Erythroblast (primary cell): Measurements from ENCODE around the gene MAP2K1.

Source experiments
- DNase-seq, 2 experiments: peaks; one replicate each; lab custom pipeline; 2025; lab: John Stamatoyannopoulos, UW
- GATA1 ChIP-seq: IDR thresholded peaks from 2 replicates; pipeline ENCODE4 v1.6.1; 2011; ENCODE audit warnings: low read depth, mild to moderate bottlenecking, control low read depth, low read length, moderate library complexity
- POLR2A ChIP-seq: IDR thresholded peaks from 2 replicates; pipeline ENCODE4 v1.6.1; 2011; ENCODE audit warnings: mild to moderate bottlenecking, low read length

MAP2K1 gene

DNA sequence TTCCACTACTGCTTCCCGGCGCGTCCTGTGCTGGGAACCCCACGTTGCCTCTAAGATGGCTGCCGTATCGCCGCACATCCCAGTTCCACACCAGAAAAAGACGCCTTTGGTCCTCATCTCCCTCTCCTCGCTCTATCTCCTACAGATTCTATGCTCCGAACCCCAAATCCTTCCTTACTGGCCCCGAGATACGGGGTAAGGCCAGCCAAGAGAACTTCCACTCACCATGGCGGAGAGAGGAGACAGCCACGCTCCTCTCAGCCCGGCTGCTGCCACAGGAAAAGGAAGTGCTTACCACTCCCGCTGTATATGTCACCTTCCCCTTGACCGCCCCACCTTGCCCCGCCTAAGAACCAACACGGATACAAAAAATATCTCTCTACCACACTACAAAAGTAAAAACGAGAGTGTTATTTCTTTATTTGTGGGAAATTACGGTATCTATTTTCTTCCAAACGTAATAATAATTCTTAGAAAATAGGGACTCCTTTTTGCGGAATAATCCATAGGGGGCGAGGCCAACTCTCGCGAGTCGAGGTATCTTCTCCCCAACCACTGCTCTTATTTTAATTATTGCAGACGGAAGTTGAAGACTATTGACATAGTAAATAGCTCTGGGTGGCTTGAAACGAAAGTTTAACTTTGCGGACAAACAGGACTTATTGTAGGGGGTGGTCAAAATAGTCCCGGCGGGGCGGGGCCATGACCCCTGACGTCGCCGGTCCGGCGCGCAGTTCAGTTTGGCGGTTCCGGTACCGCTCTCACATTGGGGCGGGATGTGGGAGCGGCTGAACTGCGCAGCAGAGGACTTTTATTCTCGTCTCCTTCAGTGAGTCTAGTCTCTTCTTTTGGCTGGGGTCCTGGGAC is 118.1 kb downstream of the MAP2K1 start, which contains the start of the genes RPL4 and ZWILCH:
TSS of gene RPL4 (minus strand) at position 293 of the 867 bp plus-strand sequence. CDS start at position 228, 65 bp downstream.
TSS of gene ZWILCH (plus strand) at position 764 of the 867 bp plus-strand sequence. CDS start at position 777, 13 bp downstream.
- peak; percentile 99 for TF ChIP-seq POLR2A
- no peak for TF ChIP-seq GATA1

DNA sequence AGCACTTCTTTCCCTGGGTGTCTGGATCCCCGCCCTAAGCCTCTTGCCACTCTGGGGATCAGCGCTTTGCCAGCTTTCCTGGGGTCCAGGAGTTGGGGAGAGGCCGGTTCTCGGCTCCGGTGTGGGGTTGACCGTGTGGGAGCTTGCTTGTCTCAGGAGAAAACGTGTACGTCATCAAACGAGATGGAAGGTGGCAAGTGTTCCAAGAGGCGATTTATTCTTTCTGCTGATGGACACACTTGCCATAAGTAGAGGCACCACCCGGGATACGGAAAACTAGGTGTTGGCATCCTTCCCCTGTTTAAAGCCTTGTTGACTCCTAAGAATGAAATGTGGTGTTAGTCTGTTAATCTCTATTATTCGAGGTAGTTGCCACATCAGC is 118.7 kb downstream of the MAP2K1 start:
- TF ChIP-seq GATA1 (no peak), POLR2A (no peak)
- no peak for DNase-seq

More for the DNA sequence above, 118.1 kb downstream of the MAP2K1 start, which contains the start of the genes RPL4 and ZWILCH:
- DNase-seq: peak; percentile 91 to 93

DNA sequence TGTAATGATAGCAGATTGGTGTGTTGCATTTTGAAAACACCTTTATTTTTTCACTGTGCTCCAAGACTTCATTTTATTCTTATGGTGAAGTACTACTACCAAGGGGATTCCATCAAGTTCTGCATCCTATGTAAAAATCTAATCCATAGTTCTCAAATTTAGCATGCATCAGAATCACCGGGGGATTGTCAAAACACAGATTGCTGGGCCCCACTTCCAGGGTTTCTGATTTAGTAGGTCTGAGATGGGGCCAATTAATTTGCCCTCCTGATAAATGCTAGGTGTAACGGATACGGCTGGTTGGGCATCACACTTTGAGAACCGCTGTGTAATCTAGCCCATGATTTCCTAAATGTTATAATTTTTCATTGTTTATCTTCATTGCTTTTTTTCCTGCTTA is 119.1 kb downstream of the MAP2K1 start:
- TF ChIP-seq GATA1 (no peak), POLR2A (no peak)

DNA sequence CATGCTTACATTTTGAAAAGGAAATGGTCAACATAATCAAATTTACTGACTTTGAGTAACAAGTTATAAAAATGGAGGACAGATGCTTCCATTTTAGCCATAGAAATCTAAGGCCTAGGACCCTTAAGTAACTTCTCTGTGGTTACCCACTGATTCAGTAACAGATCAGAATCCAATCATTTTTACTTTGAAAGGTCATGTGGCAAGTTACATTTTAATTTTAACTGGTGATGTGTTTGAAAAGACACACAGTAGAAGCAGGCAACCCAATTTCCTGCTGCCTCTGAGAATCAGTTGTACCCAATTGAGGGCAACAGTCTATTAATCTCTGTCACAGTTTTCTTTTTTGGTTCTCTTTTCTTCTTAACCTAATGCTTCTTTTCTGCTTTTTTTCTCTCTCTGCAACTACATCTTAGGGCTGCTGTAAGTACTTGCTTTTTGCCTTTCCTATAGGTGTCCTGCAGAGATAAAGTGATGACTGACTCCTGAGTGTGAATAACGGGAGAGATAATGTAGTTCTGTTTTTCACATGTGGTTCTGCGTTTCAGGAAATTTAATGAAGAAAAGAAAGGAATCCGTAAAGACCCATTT is 121.7 kb downstream of the MAP2K1 start:
- no peak for TF ChIP-seq POLR2A
- TF ChIP-seq GATA1: no peak
- DNase-seq: no peak

More for the DNA sequence above, 119.1 kb downstream of the MAP2K1 start:
- no peak for DNase-seq

DNA sequence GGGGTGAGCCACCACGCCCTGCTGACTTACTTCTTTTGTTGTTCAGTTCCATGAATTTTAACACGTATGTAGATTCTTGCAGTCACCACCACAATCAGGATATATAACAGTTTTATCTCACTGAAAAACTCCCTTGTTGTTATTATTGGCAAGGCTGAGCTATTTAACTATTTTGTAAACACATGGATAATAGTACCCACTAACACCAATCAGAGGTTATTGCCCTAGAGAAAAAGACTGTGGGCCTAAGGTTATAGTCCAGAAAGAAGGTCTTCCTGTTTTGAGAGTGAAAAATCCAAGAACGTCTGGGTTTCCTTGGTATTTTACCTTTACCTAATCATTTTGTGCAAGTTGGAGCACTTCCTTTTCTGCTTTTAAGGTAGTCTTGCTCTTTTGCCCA is 127.9 kb downstream of the MAP2K1 start:
- no peak for DNase-seq
- TF ChIP-seq GATA1: no peak
- no peak for TF ChIP-seq POLR2A

DNA sequence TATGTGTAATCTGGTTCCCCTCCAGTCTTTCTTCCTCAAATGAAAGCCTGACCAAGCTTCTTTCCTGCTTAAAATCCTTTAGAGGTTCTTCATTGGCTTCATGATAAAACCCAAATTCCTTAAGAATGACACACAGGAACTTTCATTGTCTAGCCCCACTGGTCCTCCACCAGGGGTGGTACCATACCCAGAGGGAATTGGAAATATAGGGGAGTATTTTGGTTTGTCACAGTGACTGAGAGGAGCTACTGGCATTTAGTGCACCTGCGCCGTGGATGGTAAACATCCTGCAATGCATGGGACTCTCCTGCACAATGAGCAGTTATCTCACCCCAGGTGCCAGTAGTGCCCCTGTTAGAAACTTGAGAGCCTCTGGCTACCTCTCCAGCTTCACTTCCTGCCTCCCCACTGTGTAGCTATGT is 129.2 kb downstream of the MAP2K1 start:
- no peak for DNase-seq
- TF ChIP-seq POLR2A (no peak), GATA1 (no peak)

DNA sequence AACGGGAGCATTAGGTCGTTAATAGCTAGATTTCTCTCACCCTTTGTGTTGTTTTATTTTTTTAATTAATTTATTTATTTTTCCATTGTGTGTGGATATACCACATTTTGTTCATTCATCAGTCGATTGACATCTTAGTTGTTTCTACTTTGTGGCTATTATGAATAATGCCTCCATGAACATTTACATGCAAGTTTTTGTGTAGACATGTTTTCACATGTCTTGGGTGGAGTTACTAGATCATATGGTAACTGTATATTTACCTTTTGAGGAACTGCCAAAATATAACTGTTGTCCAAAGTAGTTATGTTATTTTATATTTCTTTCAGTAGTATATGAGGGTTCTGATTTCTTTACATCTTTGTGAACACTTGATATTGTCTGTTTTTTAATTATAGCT is 137.2 kb downstream of the MAP2K1 start:
- no peak for DNase-seq
- no peak for TF ChIP-seq POLR2A
- TF ChIP-seq GATA1: no peak

DNA sequence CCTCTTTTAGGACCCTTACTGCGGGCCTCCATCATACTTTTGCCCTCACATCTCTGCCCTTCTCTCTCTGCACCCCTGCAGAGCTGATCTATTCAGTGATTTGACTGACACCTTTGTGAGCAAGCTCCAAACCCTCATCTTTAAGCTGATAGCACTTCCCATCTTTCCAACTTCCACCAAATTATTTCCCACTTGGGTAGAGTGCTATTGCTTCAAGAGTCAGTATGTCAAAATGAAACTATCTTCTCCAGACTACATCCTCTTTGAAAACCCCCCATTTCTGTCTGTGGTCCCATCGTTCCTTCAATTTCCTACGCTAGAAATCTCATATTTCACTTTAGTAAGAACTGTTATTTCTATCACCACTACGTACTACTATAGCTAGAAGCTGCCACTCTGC is 138.1 kb downstream of the MAP2K1 start:
- TF ChIP-seq GATA1 (no peak), POLR2A (no peak)
- DNase-seq: no peak

DNA sequence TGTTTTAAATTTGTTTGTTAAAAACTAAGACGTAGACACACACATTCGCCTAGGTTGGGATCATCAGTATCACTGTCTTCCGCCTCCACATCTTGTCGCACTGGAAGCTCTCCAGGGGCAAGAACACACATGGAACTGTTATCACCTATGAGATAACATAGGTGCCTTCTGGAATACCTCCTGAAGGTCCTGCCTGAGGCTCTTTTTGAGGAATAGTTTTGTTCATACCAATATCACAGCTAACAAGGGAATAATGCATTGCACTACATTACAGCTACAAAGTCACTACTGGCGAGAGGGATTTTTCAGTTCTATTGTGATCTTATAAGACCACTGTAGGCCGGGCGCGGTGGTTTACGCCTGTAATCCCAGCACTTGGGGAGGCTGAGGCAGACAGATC is 148.3 kb downstream of the MAP2K1 start:
- no peak for DNase-seq
- TF ChIP-seq GATA1 (no peak), POLR2A (no peak)
